ENCODE measurements around the gene LRRC34. TPM values are rescaled to one million over a fixed set of nuclear protein-coding genes. Genes with fewer than 3 reads are reported as not detected.

The LRRC34 gene
- total RNA-seq, result 0.59 and 1.8 TPM in 2 replicates

GRCh38 chr3:169812332-169813235 lies at the start of gene LRRC34, which contains the start of gene LRRIQ4:
LRRC34 (minus strand) TSS chr3:169812904; CDS start chr3:169812548, 356 bp downstream.
LRRIQ4 (plus strand) TSS chr3:169812870; CDS start chr3:169821922, 9,052 bp downstream.

GRCh38 chr3:169772897-169773816 lies 39.5 kb downstream of the LRRC34 start, which contains the start of gene MYNN:
MYNN (plus strand) TSS chr3:169773396; CDS start chr3:169774296, 900 bp downstream.

GRCh38 chr3:169769287-169770181 lies 43.2 kb downstream of the LRRC34 start, which contains the start of gene ACTRT3:
ACTRT3 (minus strand) TSS chr3:169769561; CDS start chr3:169769520, 41 bp downstream.

GRCh38 chr3:169764882-169765612 lies 47.7 kb downstream of the LRRC34 start, which contains the start of gene TERC:
TERC (minus strand) TSS chr3:169765060.

Other genes with a start within 250 kb of the LRRC34 start
- 22.6 and 49.5 TPM in 2 replicates for gene MECOM, start 149.2 kb downstream of the LRRC34 start, total RNA-seq
- gene TERC, start 47.8 kb downstream of the LRRC34 start, total RNA-seq, result 21.7 and 295 TPM in 2 replicates
- gene ACTRT3, start 43.3 kb downstream of the LRRC34 start, total RNA-seq, result 3.4 and 4.8 TPM in 2 replicates
- 20.4 and 27.3 TPM in 2 replicates for gene MYNN, start 39.5 kb downstream of the LRRC34 start, total RNA-seq
- not detected in 2 replicates for gene LRRIQ4, start within 50 bp of the LRRC34 start, total RNA-seq
- gene LRRC31, start 57.0 kb upstream of the LRRC34 start, total RNA-seq, result not detected in 2 replicates
- gene SAMD7, start 98.7 kb upstream of the LRRC34 start, total RNA-seq, result not detected in 2 replicates
- 48.7 and 66.2 TPM in 2 replicates for gene SEC62, start 153.9 kb upstream of the LRRC34 start, total RNA-seq
- 0.23 TPM in 1 of 2 replicates, not detected in the other for gene GPR160, start 225.1 kb upstream of the LRRC34 start, total RNA-seq